H1 (cell line): ENCODE measurements around the gene NDUFB2. TPM values are rescaled to one million over a fixed set of nuclear protein-coding genes. Genes with fewer than 3 reads are reported as not detected.

ENCODE experiments used
- BACH1 ChIP-seq: IDR thresholded peaks from 2 replicates; pipeline ENCODE4 v1.6.1; 2012; ENCODE audit warnings: low read length, improper control_type of control experiment
- BRCA1 ChIP-seq: IDR thresholded peaks from 2 replicates; pipeline ENCODE4 v1.6.1; 2012; ENCODE audit warnings: low read depth, low read length, improper control_type of control experiment
- GTF2F1 ChIP-seq: IDR thresholded peaks from 2 replicates; pipeline ENCODE4 v1.6.1; 2012; ENCODE audit warnings: low read depth, low read length, improper control_type of control experiment, borderline replicate concordance
- KDM5A ChIP-seq: fragments of 200-600 bp; IDR thresholded peaks from 2 replicates; pipeline ENCODE4 v1.7.1; 2012; ENCODE audit warnings: mild to moderate bottlenecking, low read length, inconsistent platforms, mixed read lengths
- PHF8 ChIP-seq: fragments of 200-600 bp; sonication (generic); conservative IDR thresholded peaks from 2 replicates; pipeline ENCODE4 v1.7.1; 2012; ENCODE audit warnings: low read depth, mild to moderate bottlenecking, inconsistent platforms, low read length, moderate library complexity
- RNF2 ChIP-seq: fragments of 200-900, 300-1000 bp; sonication (generic); IDR thresholded peaks from 2 replicates; pipeline ENCODE4 v1.7.1; 2016; ENCODE audit warnings: borderline replicate concordance, low read depth, mild to moderate bottlenecking, antibody characterized with exemption, low read length; ENCODE audit not compliant: poor library complexity, severe bottlenecking; ENCODE audit errors: missing control alignments
- SAP30 ChIP-seq: fragments of 300-600 bp; sonication (generic); IDR thresholded peaks from 2 replicates; pipeline ENCODE4 v1.7.1; 2012; ENCODE audit warnings: low read length, moderate library complexity, mild to moderate bottlenecking, inconsistent platforms; ENCODE audit not compliant: insufficient read depth, insufficient replicate concordance
- SP2 ChIP-seq: IDR thresholded peaks from 2 replicates; pipeline ENCODE4 v1.6.1; 2012; ENCODE audit warnings: mild to moderate bottlenecking, low read length, inconsistent platforms
- TCF12 ChIP-seq: IDR thresholded peaks from 2 replicates; pipeline ENCODE4 v1.6.1; 2011; ENCODE audit warnings: low read depth, mild to moderate bottlenecking, low read length
- ZNF274 ChIP-seq: IDR thresholded peaks from 2 replicates; pipeline ENCODE4 v1.7.0; 2012; ENCODE audit warnings: low read length, borderline replicate concordance; ENCODE audit errors: extremely low read depth
- polyA plus RNA-seq, 7 experiments: library from polyadenylated mRNA; depleted of rRNA in 3 of 7; stranded (reverse) in 5 of 7; unstranded in 2 of 7; fragments of >200 nt in 5 of 7; fragments of 200-250 nt in 2 of 7; gene quantifications; 1 replicate in 5 of 7; 2 replicates in 1 of 7; 4 replicates in 1 of 7; pipeline versions ENCODE4 v1.2.1 to v1.2.3, GENCODE V29; 2011 to 2013; ENCODE audit warnings: missing spikeins in 2 of 7, mixed read lengths in 2 of 7
- total RNA-seq: library from RNA; stranded (reverse); fragmentation: NEBNext Ultra II Directional; extraction: Animal tissue kit (Norgen Biotek cat#: 25700); gene quantifications from 2 replicates; pipeline ENCODE4 v1.2.1, GENCODE V29; 2021
- TF ChIP-seq, protein P1 (sequence below): IDR thresholded peaks from 2 replicates; pipeline ENCODE4 v1.6.1; 2012; ENCODE audit warnings: inconsistent platforms

Gene NDUFB2
- total and polyA plus RNA-seq, 2 of the 8 experiments (the other 6 are each of a cell fraction or from before 2014, with no cell fraction given): 168 to 881 TPM

DNA sequence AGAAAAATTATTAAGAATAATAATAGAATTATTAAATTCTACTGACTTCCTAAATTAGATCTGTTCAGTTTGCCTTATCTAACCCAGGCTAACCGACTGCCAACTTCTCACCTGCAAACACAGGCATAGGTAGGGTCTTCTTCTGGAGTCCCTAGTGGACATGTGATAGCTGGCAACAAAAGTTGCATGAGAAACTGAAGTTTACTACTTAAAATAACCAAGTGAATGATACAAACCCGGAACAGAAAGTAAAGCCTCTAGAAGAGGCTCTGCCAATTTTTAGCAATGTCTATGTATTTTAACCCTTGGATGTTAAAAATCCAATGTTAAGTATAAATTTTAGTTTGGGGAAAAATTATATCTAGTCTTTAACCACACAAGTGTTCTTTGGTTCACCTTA lies 37.6 kb downstream of the NDUFB2 start (continued):
- TF ChIP-seq RNF2: no peak
- TF ChIP-seq BRCA1: no peak
- TF ChIP-seq BACH1: no peak
- no peak for TF ChIP-seq TCF12
- TF ChIP-seq, protein P1, sequence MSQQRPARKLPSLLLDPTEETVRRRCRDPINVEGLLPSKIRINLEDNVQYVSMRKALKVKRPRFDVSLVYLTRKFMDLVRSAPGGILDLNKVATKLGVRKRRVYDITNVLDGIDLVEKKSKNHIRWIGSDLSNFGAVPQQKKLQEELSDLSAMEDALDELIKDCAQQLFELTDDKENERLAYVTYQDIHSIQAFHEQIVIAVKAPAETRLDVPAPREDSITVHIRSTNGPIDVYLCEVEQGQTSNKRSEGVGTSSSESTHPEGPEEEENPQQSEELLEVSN: no peak
- TF ChIP-seq PHF8: no peak
- no peak for TF ChIP-seq ZNF274
- no peak for TF ChIP-seq KDM5A
- no peak for TF ChIP-seq SP2
- TF ChIP-seq GTF2F1: no peak
- TF ChIP-seq SAP30: no peak
